PC-3 (cell line): Measurements from ENCODE around the gene ZNF3. TPM values are rescaled to one million over a fixed set of nuclear protein-coding genes. Genes with fewer than 3 reads are reported as not detected.

Experiments used
- ATAC-seq: fragments of 200-7000 bp; cut with Tn5 transposase; 2 replicates; pipeline ENCODE4 v1.9.1; 2020; ENCODE audit warnings: mild to moderate bottlenecking, moderate library complexity
- BruUV-seq: library from RNA; stranded (reverse); fragments of 400-500 nt; replicated peaks from 2 replicates; lab custom pipeline; 2021; lab: Mats Ljungman, UMichigan
- CTCF ChIA-PET: fragments of 300-600 bp; sonication (Branson Sonifier 250); formaldehyde crosslinking; loops from one replicate; lab custom pipeline; 2022; ENCODE audit warnings: antibody characterized with exemption; lab: Charles Lee
- POLR2A ChIA-PET: fragments of 300-600 bp; sonication (Branson Sonifier 250); formaldehyde crosslinking; loops from one replicate; lab custom pipeline; 2022; ENCODE audit warnings: antibody characterized with exemption; ENCODE audit not compliant: unreplicated experiment; lab: Charles Lee
- DNase-seq: peaks from one replicate; pipeline ENCODE4 v3.0.0-alpha.2; 2015
- H2AFZ ChIP-seq: fragments of 300-600 bp; sonication (generic); 2 replicates; pipeline ENCODE4 v1.6.0; 2016; ENCODE audit warnings: antibody characterized with exemption, low read length
- H3F3A ChIP-seq: fragments of 300-600 bp; sonication (generic); one replicate; pipeline ENCODE4 v1.6.0; 2017; ENCODE audit warnings: antibody characterized with exemption, low read length, control low read depth, mild to moderate bottlenecking; ENCODE audit not compliant: unreplicated experiment
- H3K27ac ChIP-seq: fragments of 300-600 bp; sonication (generic); 2 replicates; pipeline ENCODE4 v1.5.1; 2016; ENCODE audit warnings: mild to moderate bottlenecking, low read length
- H3K27me3 ChIP-seq: fragments of 300-600 bp; sonication (generic); 2 replicates; pipeline ENCODE4 v1.6.1; 2016; ENCODE audit warnings: low read length, mixed read lengths
- H3K36me3 ChIP-seq: fragments of 300-600 bp; sonication (generic); 2 replicates; pipeline ENCODE4 v1.6.1; 2016; ENCODE audit warnings: low read depth, mixed run types, low read length, mixed read lengths
- H3K4me1 ChIP-seq: fragments of 300-600 bp; sonication (generic); 2 replicates; pipeline ENCODE4 v1.5.1; 2016; ENCODE audit warnings: low read length; ENCODE audit not compliant: insufficient read depth
- H3K4me2 ChIP-seq: fragments of 300-600 bp; sonication (generic); 2 replicates; pipeline ENCODE4 v1.6.0; 2016; ENCODE audit warnings: low read length
- H3K4me3 ChIP-seq: fragments of 300-600 bp; sonication (generic); 2 replicates; pipeline ENCODE4 v1.5.1; 2016; ENCODE audit warnings: mild to moderate bottlenecking, low read length, mixed read lengths
- H3K79me2 ChIP-seq: fragments of 300-600 bp; sonication (generic); 2 replicates; pipeline ENCODE4 v1.6.1; 2017; ENCODE audit warnings: low read length, mixed read lengths
- H3K9ac ChIP-seq: fragments of 300-600 bp; sonication (generic); 2 replicates; pipeline ENCODE4 v1.6.0; 2016; ENCODE audit warnings: mild to moderate bottlenecking, low read length
- H3K9me2 ChIP-seq: fragments of 300-600 bp; sonication (generic); replicated peaks from 2 replicates; pipeline ENCODE4 v1.6.1; 2016; ENCODE audit warnings: mixed run types, low read length, mixed read lengths
- H3K9me3 ChIP-seq: fragments of 300-600 bp; sonication (generic); 2 replicates; pipeline ENCODE4 v1.6.1; 2016; ENCODE audit warnings: low read length, mixed read lengths
- H4K20me1 ChIP-seq: fragments of 300-600 bp; sonication (generic); 2 replicates; pipeline ENCODE4 v1.6.1; 2016; ENCODE audit warnings: low read length, mixed read lengths
- CTCF ChIP-seq: fragments of 300-600 bp; sonication (generic); conservative IDR thresholded peaks from 2 replicates; pipeline ENCODE4 v1.5.1; 2017; ENCODE audit warnings: antibody characterized with exemption, low read depth, mild to moderate bottlenecking, low read length
- EZH2 ChIP-seq: fragments of 300-600 bp; sonication (generic); IDR thresholded peaks from one replicate; pipeline ENCODE4 v1.6.1; 2017; ENCODE audit warnings: antibody characterized with exemption, mild to moderate bottlenecking, low read length; ENCODE audit not compliant: unreplicated experiment
- EZH2phosphoT487 ChIP-seq: fragments of 300-600 bp; sonication (generic); IDR thresholded peaks from 2 replicates; pipeline ENCODE4 v1.6.1; 2018; ENCODE audit warnings: mild to moderate bottlenecking, antibody characterized with exemption, low read length, borderline replicate concordance
- intact Hi-C: fragments of 100-400 bp; cut with micrococcal nuclease; formaldehyde crosslinking; loops from 2 replicates; pipeline ENCODE4 v1.9.0; 2023
- total RNA-seq: library from RNA; depleted of rRNA; stranded (reverse); fragments of >200 nt; gene quantifications from 2 replicates; pipeline ENCODE4 v1.2.3, GENCODE V29; 2014

ZNF3 gene
- total RNA-seq, 1 experiment from 2014 or later = 16.5 TPM

- peak within 1 kb of the TSS; percentile 88 for H3K4me3 ChIP-seq
- intact Hi-C loops = loop anchor here (1.0 kb wide), 1 partner anchor 11 kb away; no protein-coding TSS in a partner anchor
- BruUV-seq = TSS peak; percentile 65
These were observed 7.3 kb upstream of the ZNF3 start, which contains the start of gene COPS6 for GRCh38 chr7:100088621-100089457. Gene COPS6 (plus strand): TSS chr7:100088969. CDS start chr7:100088991, 22 bp downstream.

GRCh38 chr7:100088095-100088620 lies 6.6 kb upstream of the ZNF3 start:
- intact Hi-C loops = no loop called here
- ATAC-seq (no peak; the same call in 1 of the 2 replicates), DNase-seq (no peak)
- ChIA-PET POLR2A (no interaction called here), CTCF (no interaction called here)
- no peaks in the 10 kb centered on the region for H3K9me3 ChIP-seq
- H3K9me2 ChIP-seq = no peaks in the 10 kb centered on the region
- H3K79me2 ChIP-seq = peaks cover 22% of the 10 kb centered on the region
- BruUV-seq = no TSS peak
- H3K4me2 ChIP-seq = peak overlapping the region; percentile 86
- H3K27ac ChIP-seq = peak overlapping the region; percentile 59
- peak overlapping the region; percentile 88 for H3K4me3 ChIP-seq
- H3K27me3 ChIP-seq = no peaks in the 10 kb centered on the region
- peak overlapping the region; percentile 94 for H3K9ac ChIP-seq
- H2AFZ ChIP-seq = peak overlapping the region; percentile 95
- H3K36me3 ChIP-seq = peaks cover 19% of the 10 kb centered on the region
- peaks cover 4% of the 10 kb centered on the region; the same call in 1 of the 2 replicates for H4K20me1 ChIP-seq
- no peaks in the 10 kb centered on the region for H3F3A ChIP-seq
- peaks cover 29% of the 10 kb centered on the region for H3K4me1 ChIP-seq
- TF ChIP-seq CTCF (no peak), EZH2 (no peak), EZH2phosphoT487 (no peak)

More at GRCh38 chr7:100088621-100089457, 7.3 kb upstream of the ZNF3 start, which contains the start of gene COPS6:
- H3K9me3 ChIP-seq = no peaks in the 10 kb centered on the region
- no peaks in the 10 kb centered on the region for H3K9me2 ChIP-seq
- peaks cover 4% of the 10 kb centered on the region; the same call in 1 of the 2 replicates for H4K20me1 ChIP-seq
- POLR2A ChIA-PET = no interaction called here
- H3F3A ChIP-seq = no peaks in the 10 kb centered on the region
- peaks cover 29% of the 10 kb centered on the region for H3K4me1 ChIP-seq
- DNase-seq = peak; percentile 63
- peak within 1 kb of the TSS; percentile 94 for H3K9ac ChIP-seq
- H3K4me2 ChIP-seq = peak within 1 kb of the TSS; percentile 86
- peaks cover 26% of the 10 kb centered on the region for H3K36me3 ChIP-seq
- H2AFZ ChIP-seq = peak within 1 kb of the TSS; percentile 95
- TF ChIP-seq EZH2phosphoT487 (no peak), EZH2 (no peak), CTCF (no peak)
- no peaks in the 10 kb centered on the region for H3K27me3 ChIP-seq
- ATAC-seq = peak; percentile 60
- CTCF ChIA-PET = no interaction called here
- H3K27ac ChIP-seq = peak within 1 kb of the TSS; percentile 59
- H3K79me2 ChIP-seq = peaks cover 22% of the 10 kb centered on the region
